Smooth muscle cell (in vitro differentiated cells): ENCODE results near the gene EPGN. TPM values are rescaled to one million over a fixed set of nuclear protein-coding genes. Genes with fewer than 3 reads are reported as not detected.

Experiments
- DNase-seq: peaks from one replicate; lab custom pipeline; 2025; ENCODE audit not compliant: unreplicated experiment; lab: John Stamatoyannopoulos, UW
- H2AFZ ChIP-seq: fragments of 200-600 bp; sonication (generic); 2 replicates; pipeline ENCODE4 v1.6.0; 2016; ENCODE audit warnings: antibody characterized with exemption, low read depth, mild to moderate bottlenecking
- H3F3A ChIP-seq: fragments of 200-600 bp; sonication (generic); 2 replicates; pipeline ENCODE4 v1.6.0; 2017; ENCODE audit warnings: antibody characterized with exemption, low read depth
- H3K27ac ChIP-seq: fragments of 200-600 bp; sonication (generic); 2 replicates; pipeline ENCODE4 v1.5.1; 2016; ENCODE audit warnings: low read depth, mild to moderate bottlenecking
- H3K27me3 ChIP-seq: fragments of 200-600 bp; sonication (generic); 2 replicates; pipeline ENCODE4 v1.6.1; 2016; ENCODE audit warnings: low read depth, mild to moderate bottlenecking
- H3K36me3 ChIP-seq: fragments of 200-600 bp; sonication (generic); 2 replicates; pipeline ENCODE4 v1.5.1; 2016; ENCODE audit warnings: low read depth
- H3K4me1 ChIP-seq: fragments of 200-600 bp; sonication (generic); 2 replicates; pipeline ENCODE4 v1.5.1; 2016; ENCODE audit warnings: low read depth
- H3K4me2 ChIP-seq: fragments of 200-600 bp; sonication (generic); 2 replicates; pipeline ENCODE4 v1.6.0; 2016; ENCODE audit warnings: mild to moderate bottlenecking
- H3K4me3 ChIP-seq: fragments of 200-600 bp; sonication (generic); 2 replicates; pipeline ENCODE4 v1.5.1; 2016; ENCODE audit warnings: mild to moderate bottlenecking
- H3K79me2 ChIP-seq: fragments of 200-600 bp; sonication (generic); 2 replicates; pipeline ENCODE4 v1.6.0; 2016; ENCODE audit warnings: low read depth, mild to moderate bottlenecking
- H3K9ac ChIP-seq: fragments of 200-600 bp; sonication (generic); 2 replicates; pipeline ENCODE4 v1.6.0; 2016; ENCODE audit warnings: low read depth
- H3K9me3 ChIP-seq: fragments of 200-600 bp; sonication (generic); replicated peaks from 2 replicates; pipeline ENCODE4 v1.5.1; 2016; ENCODE audit warnings: low read depth
- H4K20me1 ChIP-seq: fragments of 200-600 bp; sonication (generic); 2 replicates; pipeline ENCODE4 v1.6.0; 2016; ENCODE audit warnings: low read depth
- CTCF ChIP-seq: fragments of 200-600 bp; sonication (generic); IDR thresholded peaks from 2 replicates; pipeline ENCODE4 v1.5.1; 2017; ENCODE audit warnings: borderline replicate concordance, mild to moderate bottlenecking, antibody characterized with exemption; ENCODE audit not compliant: insufficient read depth, poor library complexity, severe bottlenecking
- WGBS: methylation state at CpG from one replicate; pipeline ENCODE4 v1.1.7; 2016; ENCODE audit warnings: low lambda C conversion rate; 5-methylcytosine and 5-hydroxymethylcytosine counted together
- polyA plus RNA-seq: library from polyadenylated mRNA; unstranded; fragments of >200 nt; fragmentation: Nextera tagmentation; extraction: Ambion mirVana; gene quantifications from 2 replicates; pipeline ENCODE4 v1.2.1, GENCODE V29; 2016
- total RNA-seq: library from RNA; depleted of rRNA; stranded (reverse); fragments of >200 nt; gene quantifications from 2 replicates; pipeline ENCODE4 v1.2.3, GENCODE V29; 2014

EPGN gene
- total and polyA plus RNA-seq, 2 experiments from 2014 or later, result 1.6 to 31.8 TPM

- Histone ChIP-seq H3K9ac (no peak overlapping the region), H3K4me2 (no peak overlapping the region), H3K4me1 (no peaks in the 10 kb centered on the region), H4K20me1 (no peaks in the 10 kb centered on the region), H3K36me3 (no peaks in the 10 kb centered on the region), H3K27ac (no peak overlapping the region), H3K4me3 (no peak overlapping the region), H3K79me2 (no peaks in the 10 kb centered on the region), H3F3A (no peaks in the 10 kb centered on the region), H3K27me3 (no peaks in the 10 kb centered on the region), H3K9me3 (no peaks in the 10 kb centered on the region), H2AFZ (no peak overlapping the region)
- no peak for DNase-seq
- 96% methylated on average over 1 of the region's 1 CpG for WGBS
- TF ChIP-seq CTCF, result no peak
Observed at GRCh38 chr4:74291471-74291870, 16.8 kb upstream of the EPGN start.

DNA sequence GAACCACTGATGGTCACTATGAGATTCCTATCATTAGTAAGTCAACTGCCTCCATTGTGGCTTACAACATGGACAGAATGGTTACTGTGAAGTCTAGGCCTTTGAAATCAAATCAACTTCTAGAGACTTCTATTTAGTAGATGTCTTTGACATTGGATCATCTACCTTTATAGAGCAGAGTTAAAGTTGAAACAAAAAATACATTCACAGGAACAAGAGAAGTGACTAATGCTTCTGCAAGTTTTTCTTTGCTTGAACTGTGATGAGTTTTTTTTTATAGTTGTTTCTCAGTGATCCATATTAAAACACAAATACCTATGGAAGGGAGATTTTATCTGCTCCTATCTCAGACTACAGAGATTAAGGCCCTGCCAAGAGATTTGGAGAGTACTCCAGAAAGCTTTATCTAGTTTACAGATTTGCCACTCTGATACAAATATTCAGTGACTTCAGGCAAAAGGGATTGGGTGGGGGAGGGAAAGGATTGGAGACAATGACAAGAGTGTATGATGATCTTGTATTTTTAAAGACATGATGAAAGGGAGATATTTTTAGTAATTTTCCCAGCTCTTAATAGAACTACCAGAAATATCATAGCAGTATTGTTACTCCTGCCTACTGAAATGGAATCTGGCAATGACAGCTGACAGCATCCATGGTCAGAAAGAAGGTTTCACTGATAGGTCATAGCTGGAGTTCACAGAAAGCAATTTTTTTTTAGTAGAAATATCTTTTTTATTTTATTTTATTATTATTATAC is 16.0 kb upstream of the EPGN start:
- H3K27me3 ChIP-seq, result no peaks in the 10 kb centered on the region
- TF ChIP-seq CTCF, result no peak
- no peak overlapping the region for H3K4me3 ChIP-seq
- no peak overlapping the region for H2AFZ ChIP-seq
- H3K79me2 ChIP-seq, result no peaks in the 10 kb centered on the region
- H3K4me1 ChIP-seq, result no peaks in the 10 kb centered on the region
- no peak overlapping the region for H3K4me2 ChIP-seq
- no peaks in the 10 kb centered on the region for H3K36me3 ChIP-seq
- no peaks in the 10 kb centered on the region for H3F3A ChIP-seq
- no peak for DNase-seq
- H4K20me1 ChIP-seq, result no peaks in the 10 kb centered on the region
- H3K27ac ChIP-seq, result peak overlapping the region; percentile 48
- no peak overlapping the region for H3K9ac ChIP-seq
- H3K9me3 ChIP-seq, result no peaks in the 10 kb centered on the region

- H3K27ac ChIP-seq, result no peak overlapping the region
- no peaks in the 10 kb centered on the region for H3K9me3 ChIP-seq
- no peaks in the 10 kb centered on the region for H3K36me3 ChIP-seq
- no peak for DNase-seq
- no peaks in the 10 kb centered on the region for H3K79me2 ChIP-seq
- H4K20me1 ChIP-seq, result no peaks in the 10 kb centered on the region
- no peak overlapping the region for H2AFZ ChIP-seq
- H3F3A ChIP-seq, result no peaks in the 10 kb centered on the region
- H3K27me3 ChIP-seq, result no peaks in the 10 kb centered on the region
- no peaks in the 10 kb centered on the region for H3K4me1 ChIP-seq
- H3K9ac ChIP-seq, result no peak overlapping the region
- H3K4me2 ChIP-seq, result no peak overlapping the region
- WGBS, result 91% methylated on average over 2 of the region's 2 CpGs
- H3K4me3 ChIP-seq, result no peak overlapping the region
- TF ChIP-seq CTCF, result no peak
Observed at GRCh38 chr4:74293558-74293957, 14.7 kb upstream of the EPGN start.

- Histone ChIP-seq H2AFZ (no peak overlapping the region), H3K9me3 (no peaks in the 10 kb centered on the region), H3K36me3 (no peaks in the 10 kb centered on the region), H4K20me1 (no peaks in the 10 kb centered on the region), H3K27me3 (no peaks in the 10 kb centered on the region), H3K4me3 (no peak overlapping the region), H3K27ac (no peak overlapping the region), H3F3A (no peaks in the 10 kb centered on the region), H3K4me2 (no peak overlapping the region), H3K4me1 (no peaks in the 10 kb centered on the region), H3K79me2 (no peaks in the 10 kb centered on the region), H3K9ac (no peak overlapping the region)
- no peak for TF ChIP-seq CTCF
- no peak for DNase-seq
- 96% methylated on average over 1 of the region's 1 CpG for WGBS
Observed at GRCh38 chr4:74294681-74295080, 13.6 kb upstream of the EPGN start.
